Heart left ventricle (tissue), 13 donors: Measurements from ENCODE around the gene IL10RB.

Experiments used
- CTCF ChIP-seq, 12 donors: fragments of 200-600 bp; sonication (generic) in 4 of 12; IDR thresholded peaks; one replicate each; pipeline versions ENCODE4 v1.5.0 to v1.8.0; 2018 to 2022; ENCODE audit warnings: antibody characterized with exemption in 12 of 12, mild to moderate bottlenecking in 5 of 12
- POLR2A ChIP-seq, 2 donors: fragments of 450-650 bp; IDR thresholded peaks; one replicate each; pipeline ENCODE4 v1.6.1; 2017; ENCODE audit warnings: antibody characterized with exemption in 2 of 2, mild to moderate bottlenecking in 2 of 2, moderate library complexity in 2 of 2
- donor health status: ischemic (EF 13 %, LVEDD 7.1; RV severe dilation, severe dysfunction).
- donor health status: DM: no; HTN: yes; CAD: no.
- donor health status: DM: no; HTN: no; CAD: no.
- donor health status: ischemic (EF 25% LVEDD 6.9; RV normal size, moderate dysfunction).
- donor health status: ischemic (EF 25% LVEDD 5.7; RV mildly dilated, moderate dysfunction).
- donor health status: ischemic (EF 35%, LVEDD 5.7; RV mildly dilated, moderate dysfunction).
- donor health status: nonischemic (EF 11% LVEDD 7.7; RV severe dilation, severe dysfunction).
- donor health status: DM: yes; HTN: yes; CAD: no.
- donor health status: PGD.
- donor health status: ischemic (EF 29% LVEDD 5.4; RV normal size, mild dysfunction).
- donor health status: nonischemic (EF 23%, LVEDD 6.1; RV moderate dilation, normal function).

GRCh38 chr21:33244082-33244778, 21.9 kb upstream of the IL10RB start:
- TF ChIP-seq CTCF (IDR thresholded peaks at IDR 0.05) (no peak), POLR2A (IDR thresholded peaks at IDR 0.05) (no peak)
